HG03280 (cell line): Measurements from ENCODE around the gene SSTR3.
"Not testable (repeated sequence)": the region's sequence is repeated elsewhere in the genome, so short reads cannot be mapped to it uniquely, and the experiment has no call there.

Source experiments
- ATAC-seq: cut with Tn5 transposase; IDR thresholded peaks from one replicate; pipeline ENCODE4 v1.9.1; 2021; ENCODE audit warnings: mild to moderate bottlenecking, moderate library complexity; ENCODE audit not compliant: unreplicated experiment

SSTR3 gene

DNA sequence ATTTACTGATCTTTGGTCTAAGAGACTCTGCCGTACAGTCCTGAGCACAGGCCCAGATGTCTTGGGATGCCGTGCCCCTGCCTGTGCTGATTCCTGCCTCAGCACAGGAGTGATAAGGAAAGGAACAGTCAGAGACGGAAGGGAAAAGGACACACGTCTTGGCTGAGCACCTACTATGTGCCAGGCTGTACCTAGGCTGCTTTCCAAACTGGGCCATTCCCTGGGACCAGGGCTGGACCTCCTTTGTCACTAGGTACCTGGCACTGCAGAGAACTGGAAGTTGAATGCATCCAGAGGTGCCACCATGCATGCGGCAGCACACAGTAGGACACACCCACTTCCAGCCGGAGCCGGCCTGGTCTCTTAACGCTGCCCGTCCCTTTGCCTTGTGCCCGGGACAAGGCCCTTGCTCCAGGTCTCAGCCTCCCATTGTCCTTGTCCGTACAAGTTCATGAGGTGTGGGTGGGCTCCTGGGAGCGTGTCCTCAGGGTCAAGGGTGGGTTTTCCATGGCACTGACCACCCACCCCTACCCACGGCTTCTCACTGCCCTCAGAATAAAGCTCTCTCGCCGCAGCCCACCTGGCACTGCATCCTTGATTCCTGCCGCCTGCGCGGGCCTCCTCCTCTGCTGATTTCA, 1.1 kb upstream of the SSTR3 start:
- no peak for ATAC-seq

DNA sequence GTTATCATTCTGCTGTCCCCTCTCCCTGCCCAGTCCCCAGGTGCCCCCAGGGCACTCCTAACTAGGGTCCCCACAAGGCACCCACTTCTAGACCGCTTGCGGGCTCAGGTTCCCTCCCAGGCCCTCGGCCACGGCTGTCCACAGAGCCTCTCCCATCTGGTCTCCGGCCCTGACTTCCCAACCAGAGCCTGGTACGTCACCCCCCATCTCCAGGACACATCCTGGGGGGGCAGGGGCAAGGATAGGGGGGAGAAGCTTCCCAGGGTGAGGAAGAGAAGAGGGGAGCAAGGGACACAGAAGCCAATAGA, 457 bp downstream of the SSTR3 start:
- ATAC-seq, result no peak

DNA sequence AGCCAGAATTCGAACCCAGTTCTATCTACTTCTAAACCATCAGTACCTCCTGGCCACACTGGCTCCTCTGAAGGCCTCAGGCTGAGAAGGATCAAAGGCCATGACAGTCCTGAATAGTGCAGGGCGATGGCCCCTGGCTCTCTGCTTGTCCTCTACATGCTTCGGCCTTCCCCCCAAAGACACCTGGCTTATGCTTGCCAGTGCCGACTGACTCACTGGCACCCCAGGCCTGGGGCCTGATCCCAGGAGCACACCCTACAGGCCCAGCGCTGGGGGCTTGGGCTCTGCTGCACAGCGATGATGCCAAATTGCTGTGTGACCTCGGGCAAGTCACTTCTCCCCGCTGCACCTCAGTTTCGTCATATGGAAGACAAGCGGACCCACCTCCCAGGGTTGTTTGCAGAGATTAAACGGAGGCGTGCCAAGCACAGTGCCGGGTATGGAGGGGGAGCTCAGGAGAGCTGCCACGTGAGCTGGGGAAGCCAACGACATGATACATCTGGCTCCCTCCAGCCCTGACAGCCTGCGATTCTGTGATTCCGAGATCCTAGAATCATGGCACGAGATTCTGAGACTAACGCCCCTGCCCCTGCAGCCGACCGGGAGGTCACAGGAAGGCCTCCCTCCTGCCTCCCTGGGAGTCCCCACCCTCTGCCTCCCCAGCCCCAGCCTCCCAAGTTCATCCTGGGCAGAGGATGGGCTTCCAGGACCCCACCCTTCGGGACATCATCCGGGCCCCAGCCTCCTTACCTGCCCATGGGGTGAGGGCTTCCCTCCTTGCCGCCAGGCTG, 1.0 kb downstream of the SSTR3 start:
- ATAC-seq, result no peak

DNA sequence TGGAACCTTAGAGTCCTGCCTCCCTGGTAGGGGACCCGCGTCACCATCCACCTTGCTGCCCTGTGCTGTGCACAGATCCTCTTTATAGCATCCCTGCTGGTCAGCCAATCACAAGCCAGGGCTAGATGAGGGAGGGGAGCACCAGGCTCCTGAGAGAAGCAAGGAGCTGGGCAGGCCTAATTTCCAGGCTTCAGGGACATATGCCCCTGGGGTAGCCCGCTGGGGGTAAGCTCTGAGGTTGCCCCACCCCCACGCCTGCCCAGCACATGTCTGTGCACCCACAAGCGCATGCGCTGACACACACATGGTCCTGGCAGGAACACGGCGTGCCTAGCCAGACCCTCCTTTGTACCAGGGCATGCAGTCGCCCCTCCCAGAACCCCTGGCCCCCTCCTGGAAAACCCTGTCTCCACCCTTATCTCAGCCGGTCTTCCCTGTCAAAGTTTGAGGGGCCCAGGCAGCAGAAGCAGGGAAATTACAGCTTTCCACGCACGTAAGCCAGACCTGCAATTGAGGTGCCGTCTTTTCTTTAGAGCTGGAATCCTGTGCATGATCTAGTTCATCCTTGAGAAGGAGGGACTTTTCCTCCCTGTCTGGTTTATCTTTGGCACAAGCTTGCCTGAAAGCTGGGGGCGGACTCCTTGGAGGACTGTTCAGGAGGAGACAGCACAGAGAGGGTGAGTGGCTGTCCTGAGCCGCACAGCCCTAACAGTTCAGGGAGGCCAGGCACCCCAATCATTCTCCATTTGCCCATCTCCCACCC, 2.1 kb downstream of the SSTR3 start:
- no peak for ATAC-seq

DNA sequence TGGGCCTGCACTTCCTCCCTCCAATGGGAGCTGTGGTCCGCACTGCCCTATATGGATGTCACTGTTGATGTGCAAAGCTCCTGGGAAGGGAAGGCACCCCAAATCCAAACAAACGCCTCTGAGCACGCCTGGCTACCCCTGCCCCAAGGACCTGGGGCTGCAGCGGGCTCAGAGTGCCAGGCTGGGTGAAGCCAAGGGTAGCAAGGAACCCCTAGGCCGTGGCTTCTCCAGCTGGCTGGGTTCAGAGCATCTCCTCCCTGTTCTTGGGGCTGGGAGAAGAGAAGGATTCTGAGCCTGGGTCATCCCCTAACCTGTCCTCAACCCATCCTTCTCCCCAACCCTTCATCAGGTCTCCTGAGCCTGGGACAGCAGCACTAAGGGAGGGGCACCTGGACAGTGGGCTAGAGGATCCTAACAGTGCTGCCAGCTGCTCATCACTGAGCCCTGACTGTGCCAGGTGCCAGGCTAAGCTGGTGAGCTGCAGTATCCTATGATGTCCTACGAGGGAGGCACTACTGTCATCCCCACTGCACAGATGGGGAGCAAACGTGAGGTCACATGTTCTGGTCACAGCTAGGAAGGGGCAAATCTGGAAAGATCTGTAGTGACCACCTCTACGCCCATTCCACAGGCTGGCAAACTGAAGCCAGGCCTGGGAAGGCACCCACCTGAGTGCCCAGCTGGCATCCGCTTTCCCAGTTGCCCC, 3.0 kb downstream of the SSTR3 start:
- ATAC-seq, result no peak

DNA sequence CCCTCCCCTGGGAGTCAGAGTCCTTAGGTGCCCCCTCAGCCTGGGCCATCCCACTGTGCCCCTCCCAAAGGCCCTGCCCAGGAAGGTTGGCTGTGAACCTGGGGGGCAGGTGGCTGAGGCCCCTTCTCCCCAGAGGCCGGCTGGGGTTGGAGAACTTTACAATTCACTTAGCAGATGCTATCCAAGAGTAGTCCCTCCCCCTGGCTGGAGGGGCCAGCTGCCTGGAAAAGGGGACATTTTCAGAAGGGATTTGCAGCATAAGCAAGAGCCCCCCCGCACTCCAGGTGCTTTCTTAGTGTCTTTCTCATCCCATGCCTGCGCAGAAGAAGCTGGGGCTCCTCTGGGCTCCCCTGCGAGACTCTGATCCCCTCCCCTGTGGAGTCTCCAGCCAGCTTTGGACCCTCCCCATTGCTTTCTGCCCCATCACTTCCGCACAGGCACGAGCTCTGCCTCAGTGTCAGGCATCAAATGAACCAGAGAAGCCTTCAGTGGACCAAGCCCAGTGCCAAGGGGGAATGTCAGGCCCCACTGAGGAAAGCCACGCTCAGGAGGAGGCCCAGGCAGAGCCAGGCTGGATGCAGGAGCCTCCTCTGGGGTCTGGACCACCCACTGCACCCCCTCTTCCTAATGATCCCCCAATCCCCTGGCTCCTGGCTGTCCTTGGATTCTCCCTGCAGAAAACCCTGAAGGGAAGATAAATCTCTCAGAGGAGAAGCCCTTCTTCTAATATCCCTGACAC, 3.7 kb downstream of the SSTR3 start:
- no peak for ATAC-seq

DNA sequence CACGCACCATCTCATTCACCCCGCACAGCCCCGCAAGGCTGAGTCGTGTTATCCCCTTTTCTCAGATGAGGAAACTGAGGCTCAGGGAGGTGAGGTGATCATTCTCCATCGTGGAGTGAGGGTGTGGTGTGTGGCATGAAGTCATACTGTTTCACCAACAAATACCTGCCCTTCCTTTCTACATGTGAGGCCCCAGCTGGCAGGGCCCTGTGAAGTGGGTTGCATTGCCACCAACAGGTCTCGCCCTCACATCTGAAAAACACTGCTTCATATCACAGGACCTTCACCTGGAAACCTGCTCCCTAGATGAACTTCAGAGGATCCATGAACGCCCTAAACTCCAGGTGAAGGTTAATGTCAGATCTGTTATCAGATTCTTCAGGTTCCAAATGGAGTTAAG, 4.3 kb downstream of the SSTR3 start:
- ATAC-seq, result no peak

DNA sequence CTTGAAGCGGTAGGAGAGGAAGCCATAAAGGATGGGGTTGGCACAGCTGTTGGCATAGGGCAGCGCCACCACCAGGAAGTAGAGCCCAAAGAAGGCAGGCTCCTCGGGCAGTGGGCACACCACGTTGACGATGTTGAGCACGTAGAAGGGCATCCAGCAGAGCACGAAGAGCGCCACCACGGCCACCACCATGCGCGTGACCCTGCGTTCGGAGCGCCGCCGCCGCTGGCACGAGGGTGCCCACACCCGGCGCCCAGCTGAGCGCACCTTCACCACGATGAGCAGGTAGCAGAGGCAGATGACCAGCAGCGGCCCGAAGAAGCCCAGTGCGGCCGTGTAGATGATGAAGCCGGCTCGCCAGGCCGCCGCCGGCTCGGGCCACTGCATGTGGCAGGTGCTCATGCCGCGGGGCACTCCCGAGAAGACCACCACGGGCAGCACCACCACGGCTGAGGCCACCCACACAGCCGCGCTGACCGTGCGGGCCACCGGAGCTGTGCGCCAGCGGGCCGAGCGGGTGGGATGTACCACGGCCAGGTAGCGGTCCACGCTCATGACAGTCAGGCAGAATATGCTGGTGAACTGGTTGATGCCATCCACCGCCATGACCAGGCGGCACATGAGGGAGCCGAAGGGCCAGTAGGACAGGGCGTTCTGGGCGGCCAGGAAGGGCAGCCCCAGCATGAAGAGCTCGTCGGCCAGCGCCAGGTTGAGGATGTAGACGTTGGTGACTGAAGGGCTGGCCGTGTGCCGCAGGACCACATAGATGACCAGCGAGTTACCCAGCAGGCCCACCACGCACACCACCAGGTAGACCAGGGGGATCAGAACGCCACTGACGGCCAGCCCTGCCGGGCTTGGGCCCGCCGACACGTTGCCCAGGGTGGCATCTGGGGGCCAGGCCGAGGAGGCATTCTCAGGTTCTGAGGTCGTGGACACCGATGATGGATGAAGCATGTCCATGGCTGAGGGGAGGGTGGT, 5.1 kb downstream of the SSTR3 start:
- ATAC-seq, result no peak

DNA sequence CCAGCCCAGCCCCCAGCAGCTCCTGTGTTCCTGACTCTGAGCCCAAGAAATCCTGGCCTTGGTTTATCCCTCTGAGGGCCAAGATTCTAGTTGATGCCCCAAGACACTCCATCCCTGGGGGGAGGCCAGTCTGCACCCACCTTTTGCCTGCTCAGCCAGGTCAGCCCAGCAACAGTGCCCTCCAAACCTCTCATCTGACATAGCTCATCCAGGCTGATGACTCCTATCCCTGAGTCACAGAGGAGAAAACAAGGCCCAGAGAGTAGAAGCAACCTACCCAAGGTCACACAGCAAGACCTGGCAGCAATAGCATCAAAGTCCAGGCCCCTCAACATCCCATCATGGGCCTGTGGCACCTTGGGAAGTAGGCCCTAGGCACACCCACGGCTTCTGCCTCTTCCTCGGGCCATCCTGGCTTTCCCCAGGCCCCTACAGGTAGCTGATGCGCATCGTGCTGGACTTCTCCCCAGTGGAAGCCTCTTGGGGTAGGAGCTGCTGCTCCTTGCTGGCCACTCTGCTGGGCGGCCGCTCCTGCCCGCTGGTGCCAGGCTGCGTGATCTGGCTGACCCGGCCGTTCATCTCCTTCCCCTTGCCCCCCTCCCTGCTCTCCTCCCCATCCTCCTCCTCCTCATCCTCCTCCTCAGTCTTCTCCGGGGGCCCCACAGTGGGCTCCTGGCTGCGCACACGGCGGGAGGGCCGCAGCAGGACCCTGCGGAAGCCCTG, 6.0 kb downstream of the SSTR3 start:
- no peak for ATAC-seq

DNA sequence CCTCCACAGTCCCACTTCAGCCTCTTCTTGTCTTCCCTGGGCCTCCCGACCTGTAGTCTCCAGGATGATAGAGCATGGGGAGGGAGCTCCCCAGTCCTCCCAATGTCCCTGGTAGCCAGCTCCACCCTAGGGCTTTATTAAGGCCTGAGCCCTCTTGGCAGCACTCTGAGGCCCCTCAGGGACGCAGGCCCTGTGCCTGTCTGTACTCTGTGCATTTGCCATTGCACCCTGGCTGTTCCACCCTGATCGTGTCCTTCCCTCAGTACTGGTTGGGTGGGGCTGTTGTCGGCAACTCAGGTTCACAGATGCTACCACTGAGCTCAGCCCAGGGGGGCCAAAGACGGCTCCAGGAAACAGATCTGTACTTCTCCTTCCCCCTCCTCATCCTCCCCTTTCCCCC, 7.2 kb downstream of the SSTR3 start:
- ATAC-seq, result no peak

DNA sequence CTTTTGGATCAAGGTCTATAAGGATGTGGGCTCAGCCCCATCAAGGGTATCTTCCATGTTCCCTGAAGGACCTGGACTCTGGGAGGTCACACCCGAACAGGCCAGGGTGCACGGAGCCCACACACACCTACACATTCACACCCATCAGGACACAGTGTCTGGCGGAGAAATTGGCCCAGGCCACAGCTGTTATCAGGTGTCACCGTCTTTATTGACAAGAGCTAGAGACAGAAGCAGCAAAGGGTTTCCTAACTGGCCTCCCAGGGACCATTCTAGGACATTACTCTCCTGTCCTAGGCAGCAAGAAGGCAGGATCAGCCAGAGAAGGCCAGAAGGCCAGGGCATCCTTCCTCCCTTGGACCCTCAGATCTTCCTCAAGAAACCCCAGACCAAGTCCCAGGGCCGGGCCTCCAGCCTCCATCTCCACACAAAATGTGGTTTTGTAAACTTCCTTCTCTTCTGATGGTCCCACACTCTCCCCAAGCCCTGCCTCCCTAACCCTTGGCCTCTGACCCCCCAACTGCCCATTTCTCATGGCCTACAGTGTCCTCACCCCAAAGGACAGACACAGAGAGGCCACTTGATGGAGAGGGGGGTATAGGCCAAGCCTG, 8.1 kb downstream of the SSTR3 start:
- ATAC-seq, result no peak

DNA sequence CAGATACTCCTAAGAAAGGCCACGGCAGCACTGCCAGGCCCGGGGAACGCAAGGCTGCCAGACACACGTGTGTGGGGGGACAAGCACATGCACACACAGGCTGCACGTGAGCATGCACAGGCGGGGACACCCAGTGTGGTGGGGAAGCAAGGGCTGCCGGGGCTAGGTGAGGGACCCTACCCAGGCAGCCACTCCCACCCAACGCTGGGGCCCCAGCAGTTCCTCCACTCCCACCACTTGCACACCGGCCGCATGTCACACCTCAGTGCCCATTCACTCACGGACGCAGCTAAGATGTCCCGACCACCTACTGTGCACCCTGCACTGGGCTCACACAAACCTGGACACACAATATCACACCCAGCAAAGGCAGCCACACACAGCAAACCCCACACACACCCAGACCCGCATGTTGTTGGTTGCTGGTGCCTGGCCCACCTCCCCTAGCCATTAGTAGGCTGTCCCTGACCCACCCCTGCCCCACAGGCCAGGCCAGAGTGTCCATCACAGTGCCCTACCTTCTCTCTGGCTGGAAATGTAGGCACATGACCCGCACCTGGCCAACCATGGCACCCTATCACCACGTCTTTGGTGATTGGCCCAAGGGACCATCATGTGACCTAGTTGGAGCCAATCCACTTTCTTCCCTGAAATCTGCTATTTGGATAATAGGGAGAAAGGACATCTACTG, 8.8 kb downstream of the SSTR3 start:
- no peak for ATAC-seq

DNA sequence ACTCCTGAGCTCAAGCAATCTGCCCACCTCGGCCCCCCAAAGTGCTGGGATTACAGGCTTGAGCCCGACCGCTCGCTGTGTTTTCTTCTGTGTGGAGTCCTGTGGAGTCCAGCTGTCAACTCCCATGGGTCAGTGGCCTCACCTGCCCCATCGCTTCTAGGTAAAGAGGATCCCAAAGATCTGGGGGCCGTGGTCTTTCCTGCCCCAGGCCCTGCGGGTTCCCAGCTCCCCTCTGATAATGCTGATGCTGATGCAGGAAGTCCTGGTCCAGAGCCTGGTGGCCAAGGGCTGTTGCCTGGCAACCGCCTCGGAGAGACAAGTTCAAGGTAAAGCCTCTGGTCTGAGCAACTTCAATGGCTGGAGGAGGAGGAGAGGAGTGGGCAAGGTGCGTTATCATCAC, 9.6 kb downstream of the SSTR3 start:
- ATAC-seq, result no peak

DNA sequence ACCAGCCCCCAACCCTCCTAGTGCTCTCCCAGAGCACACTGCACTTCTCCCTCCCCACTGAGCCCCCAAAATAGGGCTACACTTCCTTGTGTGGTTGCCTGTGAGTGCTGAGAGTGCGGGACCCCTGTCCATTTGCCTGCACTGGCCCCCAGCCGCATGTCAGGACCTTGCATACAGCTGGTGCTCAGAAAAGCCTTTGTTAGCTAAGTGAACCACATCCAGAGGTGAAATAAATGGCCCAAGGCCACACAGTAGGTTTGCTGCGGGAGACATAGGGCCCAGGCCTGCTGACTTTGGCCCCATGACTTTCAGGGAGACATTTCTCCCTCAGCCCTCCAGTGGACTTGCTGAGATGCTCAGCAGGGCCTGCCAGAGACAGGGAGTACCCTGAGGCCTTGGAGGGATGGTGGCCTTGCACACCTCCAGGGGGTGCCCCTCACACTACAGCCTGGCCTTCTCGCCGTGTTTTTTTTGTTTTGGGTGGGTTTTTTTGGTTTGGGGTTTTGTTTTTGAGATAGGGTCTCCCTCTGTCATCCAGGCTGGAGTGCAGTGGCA, 10.2 kb downstream of the SSTR3 start:
- ATAC-seq, result no peak

DNA sequence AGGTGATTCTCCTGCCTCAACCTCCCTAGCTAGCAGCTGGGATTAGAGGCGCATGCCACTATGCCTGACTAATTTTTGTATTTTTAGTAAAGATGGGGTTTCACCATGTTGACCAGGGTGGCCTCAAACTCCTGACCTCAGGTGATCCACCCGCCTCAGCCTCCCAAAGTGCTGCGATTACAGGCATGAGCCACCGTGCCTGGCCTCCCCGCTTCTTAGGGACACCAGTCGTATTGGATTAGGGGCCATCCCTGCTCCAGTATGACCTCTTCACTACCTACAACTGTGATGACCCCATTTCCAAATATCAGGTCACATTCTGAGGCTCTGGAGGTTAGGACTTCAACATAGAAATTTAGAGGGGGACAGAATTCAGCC, 10.8 kb downstream of the SSTR3 start:
- not testable (repeated sequence) for ATAC-seq

DNA sequence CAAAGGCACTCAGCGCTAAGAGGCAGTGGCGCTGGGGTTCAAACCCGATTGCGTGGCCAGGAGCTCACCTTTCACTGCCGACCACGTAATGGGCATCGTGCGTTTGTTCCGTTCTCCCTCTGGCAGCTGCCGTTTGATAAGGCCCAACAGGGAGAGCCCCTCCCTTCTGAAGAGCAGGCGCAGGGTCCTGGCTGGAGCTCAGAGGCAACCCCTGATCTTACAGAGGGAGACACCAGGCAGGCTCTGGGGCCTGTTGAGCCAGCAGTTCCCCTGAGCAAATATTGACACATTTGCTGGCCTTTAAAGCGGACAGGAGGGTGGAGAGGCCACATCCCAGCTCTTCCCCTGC, 12.5 kb downstream of the SSTR3 start:
- no peak for ATAC-seq

DNA sequence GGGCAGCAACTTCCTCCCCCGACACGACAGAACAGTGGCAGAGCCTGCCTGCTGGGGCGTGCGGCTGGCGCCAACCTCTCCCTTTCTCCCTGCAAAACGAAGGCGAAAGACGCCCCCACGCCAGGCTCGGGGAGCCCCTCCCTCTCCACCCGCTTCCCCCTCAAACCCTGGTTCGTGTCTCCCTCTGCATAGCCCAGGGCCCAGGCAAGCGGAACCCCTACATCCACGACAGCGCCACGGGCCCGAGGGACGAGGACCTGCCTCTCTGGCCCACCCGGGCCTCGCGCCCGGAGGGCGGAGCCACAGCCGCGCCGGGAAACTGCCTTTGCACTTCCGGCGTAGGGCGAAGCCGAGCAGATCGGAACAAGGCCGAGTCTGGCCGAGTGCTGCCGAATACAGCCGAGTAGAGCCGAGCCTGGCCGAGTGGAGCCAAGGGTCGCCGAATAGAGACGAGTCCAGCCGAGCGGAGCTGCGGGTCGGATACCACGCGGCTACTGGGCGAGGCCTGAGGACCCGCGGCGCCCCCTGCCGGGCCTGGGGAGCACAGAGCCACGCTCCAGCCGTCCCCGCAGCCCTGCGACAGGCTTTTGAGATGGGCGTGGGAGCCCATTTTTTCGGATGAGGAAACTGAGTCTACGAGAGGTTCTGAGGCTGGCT, 13.0 kb downstream of the SSTR3 start:
- peak; percentile 93 for ATAC-seq
